Suprapubic skin (tissue), 3 donors: ENCODE measurements around the gene SDHAF1.

Experiments used
- POLR2A ChIP-seq, 2 donors: fragments of 450-650 bp; IDR thresholded peaks; one replicate each; pipeline ENCODE4 v1.6.1; 2017; ENCODE audit warnings: antibody characterized with exemption in 2 of 2, mild to moderate bottlenecking in 2 of 2, moderate library complexity in 2 of 2
- TF ChIP-seq, protein P1 (sequence below), 2 donors: fragments of 200-600 bp in 1 of 2; fragments of 450-650 bp in 1 of 2; sonication (generic) in 1 of 2; IDR thresholded peaks; one replicate each; pipeline ENCODE4 v1.5.1; 2016 to 2019; ENCODE audit warnings: antibody characterized with exemption in 2 of 2, mild to moderate bottlenecking in 1 of 2, moderate library complexity in 1 of 2

DNA sequence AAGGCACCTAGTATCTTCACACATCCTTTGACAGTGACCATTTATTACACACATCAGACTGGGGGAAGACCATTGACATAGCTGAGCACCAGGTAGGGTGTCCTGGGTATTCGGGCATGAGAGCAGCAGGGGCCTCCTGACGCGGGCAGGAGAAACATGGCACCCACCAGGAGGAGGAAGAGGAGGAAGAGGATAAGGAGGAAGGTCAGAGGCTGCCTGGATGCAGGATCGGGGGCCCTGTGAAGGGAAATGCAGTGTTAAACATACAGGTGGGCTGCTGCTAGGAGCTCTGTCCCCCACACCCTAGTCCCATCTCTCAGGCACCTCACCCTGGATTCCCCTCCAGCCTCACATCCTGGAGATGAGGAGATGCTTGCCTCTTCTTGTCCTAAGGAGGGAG is 8.3 kb downstream of the SDHAF1 start:
- TF ChIP-seq, protein P1, sequence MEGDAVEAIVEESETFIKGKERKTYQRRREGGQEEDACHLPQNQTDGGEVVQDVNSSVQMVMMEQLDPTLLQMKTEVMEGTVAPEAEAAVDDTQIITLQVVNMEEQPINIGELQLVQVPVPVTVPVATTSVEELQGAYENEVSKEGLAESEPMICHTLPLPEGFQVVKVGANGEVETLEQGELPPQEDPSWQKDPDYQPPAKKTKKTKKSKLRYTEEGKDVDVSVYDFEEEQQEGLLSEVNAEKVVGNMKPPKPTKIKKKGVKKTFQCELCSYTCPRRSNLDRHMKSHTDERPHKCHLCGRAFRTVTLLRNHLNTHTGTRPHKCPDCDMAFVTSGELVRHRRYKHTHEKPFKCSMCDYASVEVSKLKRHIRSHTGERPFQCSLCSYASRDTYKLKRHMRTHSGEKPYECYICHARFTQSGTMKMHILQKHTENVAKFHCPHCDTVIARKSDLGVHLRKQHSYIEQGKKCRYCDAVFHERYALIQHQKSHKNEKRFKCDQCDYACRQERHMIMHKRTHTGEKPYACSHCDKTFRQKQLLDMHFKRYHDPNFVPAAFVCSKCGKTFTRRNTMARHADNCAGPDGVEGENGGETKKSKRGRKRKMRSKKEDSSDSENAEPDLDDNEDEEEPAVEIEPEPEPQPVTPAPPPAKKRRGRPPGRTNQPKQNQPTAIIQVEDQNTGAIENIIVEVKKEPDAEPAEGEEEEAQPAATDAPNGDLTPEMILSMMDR (IDR thresholded peaks at IDR 0.05), result no peak
- no peak for TF ChIP-seq POLR2A (IDR thresholded peaks at IDR 0.05)
